ENCODE data around the gene CISH. TPM values are rescaled to one million over a fixed set of nuclear protein-coding genes. Genes with fewer than 3 reads are reported as not detected.

The CISH gene
- total and polyA plus RNA-seq, 2 experiments from 2014 or later = 8.2 to 11.7 TPM

GRCh38 chr3:50568947-50569749 is 42.4 kb downstream of the CISH start, which contains the start of gene HEMK1:
Gene HEMK1, plus strand, starts transcription at chr3:50569522. Its CDS starts 1,583 bp downstream, at chr3:50571105.
- Histone ChIP-seq H3K4me1 (ENCODE audit: low read depth) (peaks cover 3% of the 10 kb centered on the region), H3K27ac (peak within 1 kb of the TSS; percentile 45), H3K36me3 (no peaks in the 10 kb centered on the region), H3K4me3 (peak within 1 kb of the TSS; percentile 72), H3K9me3 (ENCODE audit: low read depth) (no peaks in the 10 kb centered on the region), H3K27me3 (no peaks in the 10 kb centered on the region)
- peak; percentile 97 for DNase-seq (ENCODE audit: low read depth in 1 of 2, low spot score in 1 of 2)
- no peak for TF ChIP-seq CTCF (IDR thresholded peaks at IDR 0.05; ENCODE audit: low read depth, low read length)

GRCh38 chr3:50567386-50568167 is 44.0 kb downstream of the CISH start, which contains the start of gene C3orf18:
Gene C3orf18, minus strand, starts transcription at chr3:50567747. Its CDS starts 2,048 bp downstream, at chr3:50565699.
- Histone ChIP-seq H3K27ac (peak within 1 kb of the TSS; percentile 16), H3K4me1 (ENCODE audit: low read depth) (peaks cover 3% of the 10 kb centered on the region), H3K36me3 (no peaks in the 10 kb centered on the region), H3K4me3 (peak within 1 kb of the TSS; percentile 52), H3K27me3 (no peaks in the 10 kb centered on the region), H3K9me3 (ENCODE audit: low read depth) (no peaks in the 10 kb centered on the region)
- TF ChIP-seq CTCF (IDR thresholded peaks at IDR 0.05; ENCODE audit: low read depth, low read length) = no peak
- DNase-seq (ENCODE audit: low read depth in 1 of 2, low spot score in 1 of 2) = peak; percentile 95

GRCh38 chr3:50567011-50567385 is 44.6 kb downstream of the CISH start:
- Histone ChIP-seq H3K27ac (no peak overlapping the region), H3K27me3 (no peaks in the 10 kb centered on the region), H3K36me3 (no peaks in the 10 kb centered on the region), H3K4me3 (peak overlapping the region; percentile 52), H3K4me1 (ENCODE audit: low read depth) (peaks cover 3% of the 10 kb centered on the region), H3K9me3 (ENCODE audit: low read depth) (no peaks in the 10 kb centered on the region)
- no peak for DNase-seq (ENCODE audit: low read depth in 1 of 2, low spot score in 1 of 2)
- no peak for TF ChIP-seq CTCF (IDR thresholded peaks at IDR 0.05; ENCODE audit: low read depth, low read length)

GRCh38 chr3:50564321-50564720 is 47.3 kb downstream of the CISH start:
- Histone ChIP-seq H3K9me3 (ENCODE audit: low read depth) (no peaks in the 10 kb centered on the region), H3K27me3 (no peaks in the 10 kb centered on the region), H3K36me3 (no peaks in the 10 kb centered on the region), H3K27ac (no peak overlapping the region), H3K4me3 (no peak overlapping the region), H3K4me1 (ENCODE audit: low read depth) (no peaks in the 10 kb centered on the region)
- DNase-seq (ENCODE audit: low read depth in 1 of 2, low spot score in 1 of 2) = no peak
- TF ChIP-seq CTCF (IDR thresholded peaks at IDR 0.05; ENCODE audit: low read depth, low read length) = no peak

- H3K36me3 ChIP-seq = no peaks in the 10 kb centered on the region
- TF ChIP-seq CTCF (IDR thresholded peaks at IDR 0.05; ENCODE audit: low read depth, low read length) = no peak
- no peaks in the 10 kb centered on the region for H3K4me1 ChIP-seq (ENCODE audit: low read depth)
- no peak overlapping the region for H3K4me3 ChIP-seq
- no peak for DNase-seq (ENCODE audit: low read depth in 1 of 2, low spot score in 1 of 2)
- no peaks in the 10 kb centered on the region for H3K9me3 ChIP-seq (ENCODE audit: low read depth)
- no peaks in the 10 kb centered on the region for H3K27me3 ChIP-seq
- no peak overlapping the region for H3K27ac ChIP-seq
These were observed 47.7 kb downstream of the CISH start for GRCh38 chr3:50563867-50564266.

Data from cardiac muscle cell (in vitro differentiated cells and primary cell).